ENCODE results near the gene CCDC88B. TPM values are rescaled to one million over a fixed set of nuclear protein-coding genes. Genes with fewer than 3 reads are reported as not detected.
"Not testable (repeated sequence)": the region's sequence is repeated elsewhere in the genome, so short reads cannot be mapped to it uniquely, and the experiment has no call there.

Gene CCDC88B
- total RNA-seq, 1 donor from 2014 or later, result 25.8 TPM

GRCh38 chr11:64304316-64305072 lies 35.5 kb upstream of the CCDC88B start:
- peak; percentile 95 for DNase-seq (ENCODE audit: low spot score)

GRCh38 chr11:64305075-64305690 lies 34.8 kb upstream of the CCDC88B start, which contains the start of gene ESRRA:
Gene ESRRA, plus strand, starts transcription at chr11:64305524. Its CDS starts 1,656 bp downstream, at chr11:64307180.
- peak; percentile 100 for DNase-seq (ENCODE audit: low spot score)

- DNase-seq (ENCODE audit: low spot score), result peak; percentile 77
Observed at GRCh38 chr11:64305691-64306562, 34.1 kb upstream of the CCDC88B start.

- no peak for DNase-seq (ENCODE audit: low spot score)
Observed at GRCh38 chr11:64306563-64306875, 33.5 kb upstream of the CCDC88B start.

- no peak for DNase-seq (ENCODE audit: low spot score)
Observed at GRCh38 chr11:64306876-64307622, 33.0 kb upstream of the CCDC88B start.

GRCh38 chr11:64307795-64308194 lies 32.2 kb upstream of the CCDC88B start:
- DNase-seq (ENCODE audit: low spot score), result not testable (repeated sequence)

GRCh38 chr11:64312947-64313346 lies 27.1 kb upstream of the CCDC88B start:
- no peak for DNase-seq (ENCODE audit: low spot score)

- DNase-seq (ENCODE audit: low spot score), result no peak
Observed at GRCh38 chr11:64313491-64314145, 26.4 kb upstream of the CCDC88B start.

GRCh38 chr11:64314146-64314804 lies 25.7 kb upstream of the CCDC88B start:
- no peak for DNase-seq (ENCODE audit: low spot score)

- no peak for DNase-seq (ENCODE audit: low spot score)
Observed at GRCh38 chr11:64314805-64315561, 25.0 kb upstream of the CCDC88B start.

- not testable (repeated sequence) for DNase-seq (ENCODE audit: low spot score)
Observed at GRCh38 chr11:64315667-64316526, 24.1 kb upstream of the CCDC88B start.

- DNase-seq (ENCODE audit: low spot score), result peak; percentile 44
Observed at GRCh38 chr11:64316672-64317324, 23.2 kb upstream of the CCDC88B start.

- peak; percentile 98 for DNase-seq (ENCODE audit: low spot score)
Observed at GRCh38 chr11:64317325-64317960, 22.6 kb upstream of the CCDC88B start, which contains the start of gene TRMT112. Gene TRMT112, minus strand, starts transcription at chr11:64317559. Its CDS starts 33 bp downstream, at chr11:64317526.

- DNase-seq (ENCODE audit: low spot score), result peak; percentile 97
Observed at GRCh38 chr11:64317961-64318765, 21.8 kb upstream of the CCDC88B start, which contains the start of gene PRDX5. Gene PRDX5, plus strand, starts transcription at chr11:64318121. Its CDS starts 95 bp downstream, at chr11:64318216.

- no peak for DNase-seq (ENCODE audit: low spot score)
Observed at GRCh38 chr11:64318766-64319761, 20.9 kb upstream of the CCDC88B start.

Measured in mucosa of gallbladder (tissue), 1 donor.